Measurements from ENCODE around the gene LYRM9. TPM values are rescaled to one million over a fixed set of nuclear protein-coding genes. Genes with fewer than 3 reads are reported as not detected.

The LYRM9 gene
- polyA plus RNA-seq, 1 donor from 2014 or later = 83.8 TPM

DNA sequence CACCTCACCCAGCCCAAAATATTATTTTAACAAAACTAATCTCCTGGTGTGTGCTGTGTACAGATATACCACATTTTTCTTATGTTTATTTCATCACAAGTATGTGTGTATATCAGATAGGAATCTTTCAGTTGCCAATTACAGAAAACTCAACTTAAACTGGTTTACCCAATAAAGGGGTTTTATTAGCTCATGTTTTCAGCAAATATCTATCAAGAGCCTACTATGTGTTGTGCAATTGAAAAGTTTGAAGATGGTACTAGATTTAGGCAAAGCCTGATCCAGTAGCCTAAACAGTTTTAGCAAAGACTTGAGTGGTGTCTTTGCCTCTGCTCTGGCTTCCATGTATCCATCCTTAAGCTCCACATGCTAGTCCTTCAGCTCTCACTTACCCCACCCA is 45.1 kb upstream of the LYRM9 start:
- Histone ChIP-seq H3K4me3 (ENCODE audit: low read length) (no peak overlapping the region), H3K9me2 (ENCODE audit: insufficient read depth, low read length) (no peaks in the 10 kb centered on the region), H3K27me3 (ENCODE audit: insufficient read depth, low read depth, low read length) (no peaks in the 10 kb centered on the region), H3K27ac (ENCODE audit: low read length) (no peak overlapping the region), H3F3A (ENCODE audit: insufficient read depth, low read length, poor library complexity, severe bottlenecking) (no peaks in the 10 kb centered on the region), H3K79me2 (replicated peaks; ENCODE audit: insufficient read depth, low read length) (no peaks in the 10 kb centered on the region), H3K4me2 (ENCODE audit: low read length) (no peak overlapping the region), H3K36me3 (ENCODE audit: insufficient read depth, low read length) (no peaks in the 10 kb centered on the region), H4K20me1 (ENCODE audit: insufficient read depth) (no peaks in the 10 kb centered on the region), H3K9ac (ENCODE audit: low read length) (no peak overlapping the region), H3K9me3 (ENCODE audit: low read length) (no peaks in the 10 kb centered on the region), H2AFZ (ENCODE audit: low read depth, low read length) (no peak overlapping the region)
- no peak for TF ChIP-seq TAF1 (IDR thresholded peaks at IDR 0.05; ENCODE audit: low read depth)
- no peak for TF ChIP-seq RAD21 (conservative IDR thresholded peaks at IDR 0.05)
- TF ChIP-seq, protein P1, sequence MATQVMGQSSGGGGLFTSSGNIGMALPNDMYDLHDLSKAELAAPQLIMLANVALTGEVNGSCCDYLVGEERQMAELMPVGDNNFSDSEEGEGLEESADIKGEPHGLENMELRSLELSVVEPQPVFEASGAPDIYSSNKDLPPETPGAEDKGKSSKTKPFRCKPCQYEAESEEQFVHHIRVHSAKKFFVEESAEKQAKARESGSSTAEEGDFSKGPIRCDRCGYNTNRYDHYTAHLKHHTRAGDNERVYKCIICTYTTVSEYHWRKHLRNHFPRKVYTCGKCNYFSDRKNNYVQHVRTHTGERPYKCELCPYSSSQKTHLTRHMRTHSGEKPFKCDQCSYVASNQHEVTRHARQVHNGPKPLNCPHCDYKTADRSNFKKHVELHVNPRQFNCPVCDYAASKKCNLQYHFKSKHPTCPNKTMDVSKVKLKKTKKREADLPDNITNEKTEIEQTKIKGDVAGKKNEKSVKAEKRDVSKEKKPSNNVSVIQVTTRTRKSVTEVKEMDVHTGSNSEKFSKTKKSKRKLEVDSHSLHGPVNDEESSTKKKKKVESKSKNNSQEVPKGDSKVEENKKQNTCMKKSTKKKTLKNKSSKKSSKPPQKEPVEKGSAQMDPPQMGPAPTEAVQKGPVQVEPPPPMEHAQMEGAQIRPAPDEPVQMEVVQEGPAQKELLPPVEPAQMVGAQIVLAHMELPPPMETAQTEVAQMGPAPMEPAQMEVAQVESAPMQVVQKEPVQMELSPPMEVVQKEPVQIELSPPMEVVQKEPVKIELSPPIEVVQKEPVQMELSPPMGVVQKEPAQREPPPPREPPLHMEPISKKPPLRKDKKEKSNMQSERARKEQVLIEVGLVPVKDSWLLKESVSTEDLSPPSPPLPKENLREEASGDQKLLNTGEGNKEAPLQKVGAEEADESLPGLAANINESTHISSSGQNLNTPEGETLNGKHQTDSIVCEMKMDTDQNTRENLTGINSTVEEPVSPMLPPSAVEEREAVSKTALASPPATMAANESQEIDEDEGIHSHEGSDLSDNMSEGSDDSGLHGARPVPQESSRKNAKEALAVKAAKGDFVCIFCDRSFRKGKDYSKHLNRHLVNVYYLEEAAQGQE (IDR thresholded peaks at IDR 0.05; ENCODE audit: borderline replicate concordance) = no peak
- TF ChIP-seq MXI1 (conservative IDR thresholded peaks at IDR 0.05; ENCODE audit: poor library complexity, severe bottlenecking) = no peak
- TF ChIP-seq EP300 (conservative IDR thresholded peaks at IDR 0.05; ENCODE audit: poor library complexity, severe bottlenecking) = no peak
- TF ChIP-seq POLR2AphosphoS5 (IDR thresholded peaks at IDR 0.05) = no peak
- TF ChIP-seq SMC3 (conservative IDR thresholded peaks at IDR 0.05; ENCODE audit: poor library complexity) = no peak
- TF ChIP-seq, protein P2, sequence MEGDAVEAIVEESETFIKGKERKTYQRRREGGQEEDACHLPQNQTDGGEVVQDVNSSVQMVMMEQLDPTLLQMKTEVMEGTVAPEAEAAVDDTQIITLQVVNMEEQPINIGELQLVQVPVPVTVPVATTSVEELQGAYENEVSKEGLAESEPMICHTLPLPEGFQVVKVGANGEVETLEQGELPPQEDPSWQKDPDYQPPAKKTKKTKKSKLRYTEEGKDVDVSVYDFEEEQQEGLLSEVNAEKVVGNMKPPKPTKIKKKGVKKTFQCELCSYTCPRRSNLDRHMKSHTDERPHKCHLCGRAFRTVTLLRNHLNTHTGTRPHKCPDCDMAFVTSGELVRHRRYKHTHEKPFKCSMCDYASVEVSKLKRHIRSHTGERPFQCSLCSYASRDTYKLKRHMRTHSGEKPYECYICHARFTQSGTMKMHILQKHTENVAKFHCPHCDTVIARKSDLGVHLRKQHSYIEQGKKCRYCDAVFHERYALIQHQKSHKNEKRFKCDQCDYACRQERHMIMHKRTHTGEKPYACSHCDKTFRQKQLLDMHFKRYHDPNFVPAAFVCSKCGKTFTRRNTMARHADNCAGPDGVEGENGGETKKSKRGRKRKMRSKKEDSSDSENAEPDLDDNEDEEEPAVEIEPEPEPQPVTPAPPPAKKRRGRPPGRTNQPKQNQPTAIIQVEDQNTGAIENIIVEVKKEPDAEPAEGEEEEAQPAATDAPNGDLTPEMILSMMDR (IDR thresholded peaks at IDR 0.05; ENCODE audit: poor library complexity, severe bottlenecking) = no peak
- no peak for TF ChIP-seq EZH2 (IDR thresholded peaks at IDR 0.05; ENCODE audit: borderline replicate concordance, insufficient read depth, low read length, poor library complexity, severe bottlenecking)

- Histone ChIP-seq H3K4me3 (ENCODE audit: low read length) (no peak overlapping the region), H3K9ac (ENCODE audit: low read length) (no peak overlapping the region), H3K4me2 (ENCODE audit: low read length) (no peak overlapping the region), H3K36me3 (ENCODE audit: insufficient read depth, low read length) (no peaks in the 10 kb centered on the region), H3K9me3 (ENCODE audit: low read length) (no peaks in the 10 kb centered on the region), H3K27me3 (ENCODE audit: insufficient read depth, low read depth, low read length) (no peaks in the 10 kb centered on the region), H3K79me2 (replicated peaks; ENCODE audit: insufficient read depth, low read length) (no peaks in the 10 kb centered on the region), H3K9me2 (ENCODE audit: insufficient read depth, low read length) (no peaks in the 10 kb centered on the region), H4K20me1 (ENCODE audit: insufficient read depth) (no peaks in the 10 kb centered on the region), H3F3A (ENCODE audit: insufficient read depth, low read length, poor library complexity, severe bottlenecking) (no peaks in the 10 kb centered on the region), H2AFZ (ENCODE audit: low read depth, low read length) (no peak overlapping the region), H3K27ac (ENCODE audit: low read length) (no peak overlapping the region)
- no peak for TF ChIP-seq EP300 (conservative IDR thresholded peaks at IDR 0.05; ENCODE audit: poor library complexity, severe bottlenecking)
- TF ChIP-seq, protein P1 (IDR thresholded peaks at IDR 0.05; ENCODE audit: borderline replicate concordance) = no peak
These were observed 43.9 kb upstream of the LYRM9 start for GRCh38 chr17:27937025-27937546.
